Nephron progenitor cell (in vitro differentiated cells): ENCODE data around the gene DHDDS.

ENCODE experiments used
- DNase-seq: peaks from one replicate; pipeline ENCODE4 v3.0.0; 2021
- H3K27ac Mint-ChIP-seq: 2 replicates; pipeline ENCODE4 v1.8.0; 2021; ENCODE audit warnings: mild to moderate bottlenecking, moderate library complexity, mixed read lengths
- H3K27me3 Mint-ChIP-seq: 2 replicates; pipeline ENCODE4 v1.8.0; 2021; ENCODE audit warnings: mild to moderate bottlenecking, low read depth, mixed read lengths; ENCODE audit not compliant: poor library complexity
- H3K36me3 Mint-ChIP-seq: 2 replicates; pipeline ENCODE4 v1.8.0; 2021; ENCODE audit warnings: low read depth, mixed read lengths
- H3K4me1 Mint-ChIP-seq: 2 replicates; pipeline ENCODE4 v1.8.0; 2021; ENCODE audit warnings: mixed read lengths
- H3K4me3 Mint-ChIP-seq: 2 replicates; pipeline ENCODE4 v1.8.0; 2021; ENCODE audit warnings: mild to moderate bottlenecking, moderate library complexity, mixed read lengths
- H3K9me3 Mint-ChIP-seq: 2 replicates; pipeline ENCODE4 v1.8.0; 2021; ENCODE audit warnings: mild to moderate bottlenecking, moderate library complexity, mixed read lengths
- CTCF ChIP-seq: fragments of 200-600 bp; sonication (generic); IDR thresholded peaks from 2 replicates; pipeline ENCODE4 v1.5.0; 2021; ENCODE audit warnings: antibody characterized with exemption

DHDDS gene

GRCh38 chr1:26520339-26520738 is 88.2 kb downstream of the DHDDS start:
- no peak overlapping the region for H3K4me3 Mint-ChIP-seq
- H3K4me1 Mint-ChIP-seq, result peaks cover 29% of the 10 kb centered on the region
- TF ChIP-seq CTCF, result no peak
- no peaks in the 10 kb centered on the region for H3K36me3 Mint-ChIP-seq
- H3K27me3 Mint-ChIP-seq, result peaks cover 15% of the 10 kb centered on the region
- H3K9me3 Mint-ChIP-seq, result no peaks in the 10 kb centered on the region
- H3K27ac Mint-ChIP-seq, result no peak overlapping the region
- no peak for DNase-seq
